Esophagus (tissue), 2 donors: ENCODE results near the gene CST7. TPM values are rescaled to one million over a fixed set of nuclear protein-coding genes. Genes with fewer than 3 reads are reported as not detected.
"Not testable (repeated sequence)": the region's sequence is repeated elsewhere in the genome, so short reads cannot be mapped to it uniquely, and the experiment has no call there.

Source experiments
- H3K27ac ChIP-seq, 2 donors: one replicate each; pipeline ENCODE4 v1.5.1; 2013; ENCODE audit warnings: low read depth in 2 of 2, mild to moderate bottlenecking in 2 of 2, inconsistent platforms in 1 of 2, low read length in 1 of 2, moderate library complexity in 1 of 2
- H3K27me3 ChIP-seq, 2 donors: one replicate each; pipeline ENCODE4 v1.6.1; 2013; ENCODE audit warnings: low read length in 2 of 2, control low read depth in 1 of 2, mild to moderate bottlenecking in 1 of 2; ENCODE audit not compliant: insufficient read depth in 2 of 2, control insufficient read depth in 1 of 2
- H3K36me3 ChIP-seq, 2 donors: one replicate each; pipeline ENCODE4 v1.6.1; 2013; ENCODE audit warnings: low read length in 1 of 2; ENCODE audit not compliant: control insufficient read depth in 2 of 2, insufficient read depth in 2 of 2
- H3K4me1 ChIP-seq, 2 donors: one replicate each; pipeline ENCODE4 v1.6.1; 2013; ENCODE audit warnings: low read length in 1 of 2; ENCODE audit not compliant: control insufficient read depth in 2 of 2, insufficient read depth in 2 of 2
- H3K4me3 ChIP-seq, 2 donors: one replicate each; pipeline ENCODE4 v1.5.1; 2013; ENCODE audit warnings: low read length in 2 of 2, mild to moderate bottlenecking in 2 of 2, low read depth in 1 of 2, moderate library complexity in 1 of 2
- H3K9me3 ChIP-seq, 2 donors: one replicate each; pipeline ENCODE4 v1.6.1; 2013; ENCODE audit warnings: mild to moderate bottlenecking in 2 of 2, low read depth in 1 of 2, low read length in 1 of 2, moderate library complexity in 1 of 2; ENCODE audit not compliant: control insufficient read depth in 2 of 2, insufficient read depth in 1 of 2
- WGBS, 2 donors: extraction: QIAGEN DNeasy Blood & Tissue Kit; methylation state at CpG; one replicate each; pipeline ENCODE4 v1.1.7; 2013; 5-methylcytosine and 5-hydroxymethylcytosine counted together
- polyA plus RNA-seq, 2 donors: library from polyadenylated mRNA; stranded (reverse); fragments of 200-250 nt; gene quantifications; one replicate each; pipeline ENCODE4 v1.2.3, GENCODE V29; 2013
- donor health status: healthy with polysubstance abuse.
- donor health status: Bipolar disorder and iron deficiency.

Gene CST7
- polyA plus RNA-seq, 2 donors, result 1.4 to 2.9 TPM

GRCh38 chr20:24935766-24936525 lies 13.1 kb upstream of the CST7 start:
- WGBS, 2 donors, result 85 to 90% methylated on average over 4 of the region's 4 CpGs
- H3K4me3 ChIP-seq, result no peak overlapping the region
- no peaks in the 10 kb centered on the region for H3K27me3 ChIP-seq

GRCh38 chr20:24936526-24937407 lies 12.3 kb upstream of the CST7 start:
- Histone ChIP-seq H3K27ac (no peak overlapping the region), H3K9me3 (peaks cover 2 to 3% of the 10 kb centered on the region in 2 donors), H3K4me1 (no peaks in the 10 kb centered on the region), H3K27me3 (no peaks in the 10 kb centered on the region), H3K4me3 (no peak overlapping the region), H3K36me3 (no peaks in the 10 kb centered on the region)
- WGBS, 2 donors, result 83 to 84% methylated on average over 7 of the region's 7 CpGs

More at GRCh38 chr20:24935766-24936525, 13.1 kb upstream of the CST7 start:
- Histone ChIP-seq H3K27ac (no peak overlapping the region), H3K4me1 (peaks cover 0 to 2% of the 10 kb centered on the region in 2 donors), H3K36me3 (no peaks in the 10 kb centered on the region), H3K9me3 (peaks cover 2 to 3% of the 10 kb centered on the region in 2 donors)

DNA sequence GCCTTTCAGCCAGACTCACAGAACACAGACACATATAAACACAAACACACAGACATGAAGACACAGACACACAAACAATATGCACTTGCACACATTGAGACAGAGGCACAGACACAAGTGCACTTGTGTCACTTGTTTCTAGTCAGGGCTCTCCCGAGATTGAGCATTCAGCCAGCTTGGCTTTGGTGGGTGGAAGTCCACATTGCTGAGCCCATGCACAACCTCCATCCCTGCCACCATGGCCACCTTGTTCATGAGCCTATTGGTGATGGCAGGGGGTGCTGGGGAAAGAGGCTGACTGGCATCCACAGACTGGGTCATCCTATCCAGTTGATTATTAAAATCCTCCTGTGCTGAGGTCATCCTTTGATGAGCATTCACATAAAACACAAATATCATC lies 11.5 kb upstream of the CST7 start:
- Histone ChIP-seq H3K4me1 (no peaks in the 10 kb centered on the region), H3K36me3 (no peaks in the 10 kb centered on the region), H3K4me3 (no peak overlapping the region), H3K27me3 (no peaks in the 10 kb centered on the region), H3K27ac (no peak overlapping the region), H3K9me3 (peaks cover 2 to 5% of the 10 kb centered on the region in 2 donors)
- WGBS, 2 donors, result 40 to 50% methylated on average over 1 of the region's 1 CpG

GRCh38 chr20:24938498-24938897 lies 10.6 kb upstream of the CST7 start:
- H3K4me1 ChIP-seq, result no peaks in the 10 kb centered on the region

GRCh38 chr20:24939036-24939435 lies 10.0 kb upstream of the CST7 start:
- 73 to 76% methylated on average over 4 of the region's 4 CpGs for WGBS, 2 donors
- no peaks in the 10 kb centered on the region for H3K4me1 ChIP-seq
- H3K36me3 ChIP-seq, result no peaks in the 10 kb centered on the region
- peaks cover 2 to 7% of the 10 kb centered on the region in 2 donors for H3K9me3 ChIP-seq
- no peak overlapping the region for H3K4me3 ChIP-seq
- H3K27me3 ChIP-seq, result no peaks in the 10 kb centered on the region
- H3K27ac ChIP-seq, result no peak overlapping the region

More at GRCh38 chr20:24938498-24938897, 10.6 kb upstream of the CST7 start:
- 90 to 91% methylated on average over 5 of the region's 5 CpGs for WGBS, 2 donors
- Histone ChIP-seq H3K36me3 (no peaks in the 10 kb centered on the region), H3K27ac (no peak overlapping the region), H3K4me3 (no peak overlapping the region), H3K27me3 (no peaks in the 10 kb centered on the region), H3K9me3 (peaks cover 2 to 7% of the 10 kb centered on the region in 2 donors)

- Histone ChIP-seq H3K27me3 (no peaks in the 10 kb centered on the region), H3K27ac (no peak overlapping the region), H3K4me1 (no peaks in the 10 kb centered on the region), H3K9me3 (peaks cover 0 to 4% of the 10 kb centered on the region in 2 donors), H3K36me3 (no peaks in the 10 kb centered on the region), H3K4me3 (no peak overlapping the region)
- 80 to 82% methylated on average over 6 of the region's 6 CpGs for WGBS, 2 donors
Observed at GRCh38 chr20:24942679-24943078, 6.4 kb upstream of the CST7 start.

GRCh38 chr20:24943196-24943595 lies 5.9 kb upstream of the CST7 start:
- Histone ChIP-seq H3K27ac (no peak overlapping the region), H3K36me3 (no peaks in the 10 kb centered on the region), H3K9me3 (peaks cover 0 to 4% of the 10 kb centered on the region in 2 donors), H3K4me1 (no peaks in the 10 kb centered on the region), H3K4me3 (no peak overlapping the region), H3K27me3 (no peaks in the 10 kb centered on the region)
- WGBS, 2 donors, result 94 to 97% methylated on average over 4 of the region's 4 CpGs

DNA sequence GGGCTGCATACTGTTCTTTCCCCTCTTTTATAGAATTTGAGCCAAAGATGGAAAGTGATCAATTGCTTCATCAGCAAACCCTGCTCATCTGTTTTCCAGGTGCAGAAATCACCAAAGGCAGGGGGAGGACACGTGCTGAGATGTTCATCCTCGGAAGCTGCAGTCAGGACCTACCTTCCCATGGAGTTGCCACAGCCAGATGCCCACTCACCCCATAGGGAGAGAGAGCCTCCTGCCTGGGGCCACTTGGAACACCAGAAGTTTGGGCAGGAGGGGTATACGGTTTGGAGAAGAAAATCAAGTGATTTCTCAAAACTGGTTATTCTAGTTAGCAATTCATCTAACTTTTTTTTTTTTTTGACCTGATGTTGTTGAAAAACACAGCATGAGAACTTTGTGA lies 5.3 kb upstream of the CST7 start:
- no peaks in the 10 kb centered on the region for H3K4me1 ChIP-seq
- H3K27me3 ChIP-seq, result no peaks in the 10 kb centered on the region
- 58 to 61% methylated on average over 3 of the region's 3 CpGs for WGBS, 2 donors
- peaks cover 0 to 4% of the 10 kb centered on the region in 2 donors for H3K9me3 ChIP-seq
- H3K4me3 ChIP-seq, result no peak overlapping the region
- H3K27ac ChIP-seq, result no peak overlapping the region
- H3K36me3 ChIP-seq, result no peaks in the 10 kb centered on the region

DNA sequence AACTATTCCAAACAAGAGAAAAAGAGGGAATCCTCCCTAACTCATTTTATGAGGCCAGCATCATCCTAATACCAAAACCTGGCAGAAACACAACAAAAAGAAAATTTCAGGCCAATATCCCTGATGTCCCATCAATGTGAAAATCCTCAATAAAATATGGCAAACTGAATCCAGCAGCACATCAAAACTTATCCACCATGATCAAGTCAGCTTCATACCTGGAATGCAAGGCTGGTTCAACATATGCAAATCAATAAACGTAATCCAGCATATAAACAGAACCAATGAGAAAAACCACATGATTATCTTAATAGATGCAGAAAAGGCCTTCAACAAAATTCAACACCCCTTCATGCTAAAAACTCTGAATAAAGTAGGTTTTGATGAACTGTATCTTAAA lies 2.7 kb upstream of the CST7 start:
- not testable (repeated sequence) for H3K27me3 ChIP-seq, H3K4me1 ChIP-seq, H3K36me3 ChIP-seq, H3K4me3 ChIP-seq, H3K27ac ChIP-seq, H3K9me3 ChIP-seq
- WGBS, 2 donors, result 76 to 80% methylated on average over 1 of the region's 1 CpG
